ENCODE data around the gene GCFC2. TPM values are rescaled to one million over a fixed set of nuclear protein-coding genes. Genes with fewer than 3 reads are reported as not detected.

Gene GCFC2
- total and polyA plus RNA-seq, 9 of the 15 experiments (the other 6 are each of a cell fraction or from before 2014, with no cell fraction given) = 10.5 to 40.6 (median 23.0) TPM

DNA sequence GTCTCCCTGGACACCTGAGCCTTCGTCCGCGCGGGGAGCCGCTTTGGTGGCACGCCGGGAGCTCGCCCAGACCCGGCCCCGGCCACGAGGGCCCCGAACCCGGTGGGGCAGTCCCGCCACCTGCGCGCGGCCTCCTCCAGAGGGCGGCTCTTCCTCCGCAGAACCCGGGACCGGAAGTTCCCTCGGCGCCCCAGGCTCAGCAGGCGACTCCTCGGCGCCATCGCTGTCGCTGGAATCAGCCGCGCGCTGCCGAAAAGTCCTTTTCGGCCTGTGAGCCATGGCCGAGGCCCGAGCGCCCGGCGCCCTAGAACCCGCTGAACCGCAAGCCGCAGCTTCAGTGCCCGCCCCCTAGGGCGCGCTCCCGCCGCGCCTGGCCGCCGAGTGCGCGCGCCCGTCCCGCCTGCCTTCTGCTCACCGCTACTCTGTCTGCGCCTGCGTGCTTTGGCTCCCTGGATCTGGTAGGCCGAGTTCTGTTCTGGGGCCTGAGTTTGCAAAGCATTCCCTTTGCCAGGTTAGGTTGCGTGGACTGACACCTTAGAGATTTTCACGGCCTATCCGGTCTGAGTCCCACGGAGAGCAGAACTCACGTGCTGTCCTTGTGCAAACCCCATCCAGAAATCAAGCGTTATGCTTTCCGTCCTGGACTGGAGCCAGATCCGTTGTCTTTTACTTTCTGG, at the start of gene GCFC2 (continued):
- TF ChIP-seq, protein P1, sequence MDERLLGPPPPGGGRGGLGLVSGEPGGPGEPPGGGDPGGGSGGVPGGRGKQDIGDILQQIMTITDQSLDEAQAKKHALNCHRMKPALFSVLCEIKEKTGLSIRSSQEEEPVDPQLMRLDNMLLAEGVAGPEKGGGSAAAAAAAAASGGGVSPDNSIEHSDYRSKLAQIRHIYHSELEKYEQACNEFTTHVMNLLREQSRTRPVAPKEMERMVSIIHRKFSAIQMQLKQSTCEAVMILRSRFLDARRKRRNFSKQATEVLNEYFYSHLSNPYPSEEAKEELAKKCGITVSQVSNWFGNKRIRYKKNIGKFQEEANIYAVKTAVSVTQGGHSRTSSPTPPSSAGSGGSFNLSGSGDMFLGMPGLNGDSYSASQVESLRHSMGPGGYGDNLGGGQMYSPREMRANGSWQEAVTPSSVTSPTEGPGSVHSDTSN (CRISPR knock-in tag; IDR thresholded peaks at IDR 0.05; ENCODE audit: low read depth) = no peak
- TF ChIP-seq, protein P1 (tag; conservative IDR thresholded peaks at IDR 0.05; ENCODE audit: low read depth) = no peak
- TF ChIP-seq SETDB1 (IDR thresholded peaks at IDR 0.05; ENCODE audit: low read length) (no peak), POLR2AphosphoS2 (IDR thresholded peaks at IDR 0.05; ENCODE audit: low read length) (no peak), TAF7 (tag; IDR thresholded peaks at IDR 0.05) (peak; percentile 10; the same call in 1 of the 2 replicates), POLR3A (IDR thresholded peaks at IDR 0.05; ENCODE audit: borderline replicate concordance, extremely low read depth, insufficient read depth, insufficient read length) (no peak), ZKSCAN1 (IDR thresholded peaks at IDR 0.05; ENCODE audit: low read depth, low read length) (peak; percentile 72; the same call in 1 of the 2 replicates), E4F1 (CRISPR knock-in tag; IDR thresholded peaks at IDR 0.05; ENCODE audit: borderline replicate concordance) (no peak), DDX20 (tag; IDR thresholded peaks at IDR 0.05; ENCODE audit: low read depth) (no peak), POLR2A (conservative IDR thresholded peaks at IDR 0.05) (peak; percentile 94), ZMIZ1 (IDR thresholded peaks at IDR 0.05; ENCODE audit: low read depth in 2 of 2, low read length in 2 of 2) (peak in 1 of 2 experiments; percentile 68; a peak in 1 of 4 replicates), CBX2 (IDR thresholded peaks at IDR 0.05; ENCODE audit: insufficient read depth, low read length, poor library complexity, severe bottlenecking) (no peak)
- TF ChIP-seq, protein P2, sequence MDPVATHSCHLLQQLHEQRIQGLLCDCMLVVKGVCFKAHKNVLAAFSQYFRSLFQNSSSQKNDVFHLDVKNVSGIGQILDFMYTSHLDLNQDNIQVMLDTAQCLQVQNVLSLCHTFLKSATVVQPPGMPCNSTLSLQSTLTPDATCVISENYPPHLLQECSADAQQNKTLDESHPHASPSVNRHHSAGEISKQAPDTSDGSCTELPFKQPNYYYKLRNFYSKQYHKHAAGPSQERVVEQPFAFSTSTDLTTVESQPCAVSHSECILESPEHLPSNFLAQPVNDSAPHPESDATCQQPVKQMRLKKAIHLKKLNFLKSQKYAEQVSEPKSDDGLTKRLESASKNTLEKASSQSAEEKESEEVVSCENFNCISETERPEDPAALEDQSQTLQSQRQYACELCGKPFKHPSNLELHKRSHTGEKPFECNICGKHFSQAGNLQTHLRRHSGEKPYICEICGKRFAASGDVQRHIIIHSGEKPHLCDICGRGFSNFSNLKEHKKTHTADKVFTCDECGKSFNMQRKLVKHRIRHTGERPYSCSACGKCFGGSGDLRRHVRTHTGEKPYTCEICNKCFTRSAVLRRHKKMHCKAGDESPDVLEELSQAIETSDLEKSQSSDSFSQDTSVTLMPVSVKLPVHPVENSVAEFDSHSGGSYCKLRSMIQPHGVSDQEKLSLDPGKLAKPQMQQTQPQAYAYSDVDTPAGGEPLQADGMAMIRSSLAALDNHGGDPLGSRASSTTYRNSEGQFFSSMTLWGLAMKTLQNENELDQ (CRISPR knock-in tag; IDR thresholded peaks at IDR 0.05; ENCODE audit: borderline replicate concordance) = peak; percentile 93; the same call in 1 of the 2 replicates
- TF ChIP-seq, protein P3, sequence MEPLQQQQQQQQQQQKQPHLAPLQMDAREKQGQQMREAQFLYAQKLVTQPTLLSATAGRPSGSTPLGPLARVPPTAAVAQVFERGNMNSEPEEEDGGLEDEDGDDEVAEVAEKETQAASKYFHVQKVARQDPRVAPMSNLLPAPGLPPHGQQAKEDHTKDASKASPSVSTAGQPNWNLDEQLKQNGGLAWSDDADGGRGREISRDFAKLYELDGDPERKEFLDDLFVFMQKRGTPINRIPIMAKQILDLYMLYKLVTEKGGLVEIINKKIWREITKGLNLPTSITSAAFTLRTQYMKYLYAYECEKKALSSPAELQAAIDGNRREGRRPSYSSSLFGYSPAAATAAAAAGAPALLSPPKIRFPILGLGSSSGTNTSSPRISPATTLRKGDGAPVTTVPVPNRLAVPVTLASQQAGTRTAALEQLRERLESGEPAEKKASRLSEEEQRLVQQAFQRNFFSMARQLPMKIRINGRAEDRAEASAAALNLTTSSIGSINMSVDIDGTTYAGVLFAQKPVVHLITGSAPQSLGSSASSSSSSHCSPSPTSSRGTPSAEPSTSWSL (CRISPR knock-in tag; IDR thresholded peaks at IDR 0.05; ENCODE audit: borderline replicate concordance) = no peak

All from K562 (cell line).